ENCODE data around the gene RPTOR.

The RPTOR gene, protein sequence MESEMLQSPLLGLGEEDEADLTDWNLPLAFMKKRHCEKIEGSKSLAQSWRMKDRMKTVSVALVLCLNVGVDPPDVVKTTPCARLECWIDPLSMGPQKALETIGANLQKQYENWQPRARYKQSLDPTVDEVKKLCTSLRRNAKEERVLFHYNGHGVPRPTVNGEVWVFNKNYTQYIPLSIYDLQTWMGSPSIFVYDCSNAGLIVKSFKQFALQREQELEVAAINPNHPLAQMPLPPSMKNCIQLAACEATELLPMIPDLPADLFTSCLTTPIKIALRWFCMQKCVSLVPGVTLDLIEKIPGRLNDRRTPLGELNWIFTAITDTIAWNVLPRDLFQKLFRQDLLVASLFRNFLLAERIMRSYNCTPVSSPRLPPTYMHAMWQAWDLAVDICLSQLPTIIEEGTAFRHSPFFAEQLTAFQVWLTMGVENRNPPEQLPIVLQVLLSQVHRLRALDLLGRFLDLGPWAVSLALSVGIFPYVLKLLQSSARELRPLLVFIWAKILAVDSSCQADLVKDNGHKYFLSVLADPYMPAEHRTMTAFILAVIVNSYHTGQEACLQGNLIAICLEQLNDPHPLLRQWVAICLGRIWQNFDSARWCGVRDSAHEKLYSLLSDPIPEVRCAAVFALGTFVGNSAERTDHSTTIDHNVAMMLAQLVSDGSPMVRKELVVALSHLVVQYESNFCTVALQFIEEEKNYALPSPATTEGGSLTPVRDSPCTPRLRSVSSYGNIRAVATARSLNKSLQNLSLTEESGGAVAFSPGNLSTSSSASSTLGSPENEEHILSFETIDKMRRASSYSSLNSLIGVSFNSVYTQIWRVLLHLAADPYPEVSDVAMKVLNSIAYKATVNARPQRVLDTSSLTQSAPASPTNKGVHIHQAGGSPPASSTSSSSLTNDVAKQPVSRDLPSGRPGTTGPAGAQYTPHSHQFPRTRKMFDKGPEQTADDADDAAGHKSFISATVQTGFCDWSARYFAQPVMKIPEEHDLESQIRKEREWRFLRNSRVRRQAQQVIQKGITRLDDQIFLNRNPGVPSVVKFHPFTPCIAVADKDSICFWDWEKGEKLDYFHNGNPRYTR (N-terminal part only)

GRCh38 chr17:80544655-80545498, at the start of gene RPTOR:
Gene RPTOR (plus strand): TSS chr17:80544838. CDS start chr17:80545630, 792 bp downstream.
- H3K27me3 ChIP-seq (ENCODE audit: control insufficient read depth, insufficient read depth, low read length): no peaks in the 10 kb centered on the region; the same call in 1 of the 2 replicates
- WGBS (ENCODE audit: insufficient coverage, insufficient read length): no CpG with 5 or more reads among the region's 49 CpGs
- H3K9me3 ChIP-seq (ENCODE audit: control insufficient read depth, insufficient read depth, low read length): no peaks in the 10 kb centered on the region
- no peaks in the 10 kb centered on the region for H3K4me1 ChIP-seq (ENCODE audit: control insufficient read depth, insufficient read depth, low read length)
- peak within 1 kb of the TSS; percentile 64 for H3K4me3 ChIP-seq (ENCODE audit: low read length)
- no peaks in the 10 kb centered on the region for H3K36me3 ChIP-seq (ENCODE audit: control insufficient read depth, insufficient read depth, low read length)
- no peak within 1 kb of the TSS for H3K27ac ChIP-seq (ENCODE audit: low read length)
- DNase-seq (ENCODE audit: low read depth, low spot score): peak; percentile 78

DNA sequence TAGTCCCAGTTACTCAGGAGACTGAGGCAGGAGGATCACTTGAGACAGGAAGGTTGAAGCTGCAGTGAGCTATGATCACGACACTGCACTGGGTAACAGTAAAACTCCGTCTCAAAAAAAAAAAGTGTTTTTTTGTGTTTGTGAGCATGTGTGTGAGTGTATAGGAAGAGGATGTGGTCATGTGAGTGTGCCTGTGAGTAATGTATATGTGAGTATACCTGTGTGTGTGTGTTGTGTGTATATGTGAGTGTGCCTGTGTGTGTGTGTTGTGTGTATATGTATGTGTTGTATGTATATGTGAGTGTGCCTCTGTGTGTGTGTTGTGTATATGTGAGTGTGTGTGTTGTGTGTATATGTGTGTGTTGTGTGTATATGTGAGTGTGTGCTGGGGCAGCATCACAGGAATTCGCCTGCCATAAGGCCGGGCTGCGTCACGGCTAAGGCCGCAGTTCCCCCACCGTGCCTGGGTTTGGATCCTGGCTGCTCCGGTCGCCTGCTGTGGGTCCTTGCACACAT, 46.9 kb upstream of the RPTOR start:
- H3K27ac ChIP-seq (ENCODE audit: low read length): no peak overlapping the region

GRCh38 chr17:80498242-80498919, 46.3 kb upstream of the RPTOR start:
- DNase-seq (ENCODE audit: low read depth, low spot score): no peak
- no peak overlapping the region for H3K27ac ChIP-seq (ENCODE audit: low read length)
- no peaks in the 10 kb centered on the region for H3K27me3 ChIP-seq (ENCODE audit: control insufficient read depth, insufficient read depth, low read length)
- no CpG with 5 or more reads among the region's 30 CpGs for WGBS (ENCODE audit: insufficient coverage, insufficient read length)
- H3K4me3 ChIP-seq (ENCODE audit: low read length): no peak overlapping the region
- H3K9me3 ChIP-seq (ENCODE audit: control insufficient read depth, insufficient read depth, low read length): no peaks in the 10 kb centered on the region
- H3K4me1 ChIP-seq (ENCODE audit: control insufficient read depth, insufficient read depth, low read length): no peaks in the 10 kb centered on the region
- no peaks in the 10 kb centered on the region for H3K36me3 ChIP-seq (ENCODE audit: control insufficient read depth, insufficient read depth, low read length)

More for the DNA sequence above, 46.9 kb upstream of the RPTOR start:
- WGBS (ENCODE audit: insufficient coverage, insufficient read length): no CpG with 5 or more reads among the region's 10 CpGs
- H3K36me3 ChIP-seq (ENCODE audit: control insufficient read depth, insufficient read depth, low read length): no peaks in the 10 kb centered on the region
- H3K4me1 ChIP-seq (ENCODE audit: control insufficient read depth, insufficient read depth, low read length): no peaks in the 10 kb centered on the region
- no peak for DNase-seq (ENCODE audit: low read depth, low spot score)
- H3K9me3 ChIP-seq (ENCODE audit: control insufficient read depth, insufficient read depth, low read length): no peaks in the 10 kb centered on the region
- H3K4me3 ChIP-seq (ENCODE audit: low read length): no peak overlapping the region
- no peaks in the 10 kb centered on the region for H3K27me3 ChIP-seq (ENCODE audit: control insufficient read depth, insufficient read depth, low read length)

GRCh38 chr17:80498920-80499410, 45.7 kb upstream of the RPTOR start:
- Histone ChIP-seq H3K27ac (ENCODE audit: low read length) (no peak overlapping the region), H3K27me3 (ENCODE audit: control insufficient read depth, insufficient read depth, low read length) (no peaks in the 10 kb centered on the region), H3K36me3 (ENCODE audit: control insufficient read depth, insufficient read depth, low read length) (no peaks in the 10 kb centered on the region), H3K9me3 (ENCODE audit: control insufficient read depth, insufficient read depth, low read length) (no peaks in the 10 kb centered on the region), H3K4me3 (ENCODE audit: low read length) (no peak overlapping the region), H3K4me1 (ENCODE audit: control insufficient read depth, insufficient read depth, low read length) (no peaks in the 10 kb centered on the region)
- DNase-seq (ENCODE audit: low read depth, low spot score): no peak
- no CpG with 5 or more reads among the region's 11 CpGs for WGBS (ENCODE audit: insufficient coverage, insufficient read length)

- no peak for DNase-seq (ENCODE audit: low read depth, low spot score)
- Histone ChIP-seq H3K4me1 (ENCODE audit: control insufficient read depth, insufficient read depth, low read length) (no peaks in the 10 kb centered on the region), H3K36me3 (ENCODE audit: control insufficient read depth, insufficient read depth, low read length) (no peaks in the 10 kb centered on the region), H3K27me3 (ENCODE audit: control insufficient read depth, insufficient read depth, low read length) (no peaks in the 10 kb centered on the region), H3K9me3 (ENCODE audit: control insufficient read depth, insufficient read depth, low read length) (no peaks in the 10 kb centered on the region), H3K27ac (ENCODE audit: low read length) (no peak overlapping the region), H3K4me3 (ENCODE audit: low read length) (no peak overlapping the region)
- no CpG with 5 or more reads among the region's 9 CpGs for WGBS (ENCODE audit: insufficient coverage, insufficient read length)
Measured at GRCh38 chr17:80499560-80499959, 45.1 kb upstream of the RPTOR start.

DNA sequence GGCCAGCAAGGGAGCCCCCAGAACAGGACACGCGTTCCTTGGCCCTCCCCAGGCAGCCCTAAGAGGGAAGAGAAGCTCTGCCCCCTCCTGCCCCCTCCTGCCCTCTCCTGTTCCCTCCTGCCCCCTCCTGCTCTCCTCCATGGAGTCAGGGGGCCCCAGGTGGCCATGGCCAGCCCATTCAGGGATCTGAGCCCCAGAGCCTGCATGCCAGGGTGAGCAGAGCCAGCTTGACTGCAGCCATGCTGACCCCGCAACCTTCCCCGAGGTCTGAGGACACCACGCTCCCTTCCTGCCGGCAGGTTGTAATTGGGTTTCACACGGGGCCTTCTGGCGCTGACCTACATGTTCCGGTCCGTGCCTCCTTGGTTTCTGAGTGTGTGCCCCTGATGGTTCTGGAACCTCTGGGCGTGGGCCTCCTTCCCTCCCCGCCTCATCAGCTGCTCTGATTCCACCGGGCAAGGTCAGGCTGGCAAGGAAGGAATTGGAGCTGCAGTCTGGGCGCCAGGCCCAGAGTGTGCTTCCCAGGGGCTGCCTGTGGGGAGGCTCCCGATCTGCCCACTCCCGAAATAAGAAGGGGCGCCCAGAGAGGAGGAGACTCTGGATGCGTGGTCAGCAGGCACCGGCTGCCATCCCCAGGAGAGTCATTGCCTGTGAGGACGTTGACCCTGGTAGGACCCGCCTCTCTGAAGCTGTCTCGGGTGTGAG, 44.5 kb upstream of the RPTOR start:
- Histone ChIP-seq H3K27ac (ENCODE audit: low read length) (no peak overlapping the region), H3K9me3 (ENCODE audit: control insufficient read depth, insufficient read depth, low read length) (no peaks in the 10 kb centered on the region), H3K27me3 (ENCODE audit: control insufficient read depth, insufficient read depth, low read length) (no peaks in the 10 kb centered on the region), H3K4me3 (ENCODE audit: low read length) (no peak overlapping the region), H3K36me3 (ENCODE audit: control insufficient read depth, insufficient read depth, low read length) (no peaks in the 10 kb centered on the region), H3K4me1 (ENCODE audit: control insufficient read depth, insufficient read depth, low read length) (no peaks in the 10 kb centered on the region)
- no peak for DNase-seq (ENCODE audit: low read depth, low spot score)
- whole genome bisulfite sequencing (ENCODE audit: insufficient coverage, insufficient read length): no CpG with 5 or more reads among the region's 22 CpGs

DNA sequence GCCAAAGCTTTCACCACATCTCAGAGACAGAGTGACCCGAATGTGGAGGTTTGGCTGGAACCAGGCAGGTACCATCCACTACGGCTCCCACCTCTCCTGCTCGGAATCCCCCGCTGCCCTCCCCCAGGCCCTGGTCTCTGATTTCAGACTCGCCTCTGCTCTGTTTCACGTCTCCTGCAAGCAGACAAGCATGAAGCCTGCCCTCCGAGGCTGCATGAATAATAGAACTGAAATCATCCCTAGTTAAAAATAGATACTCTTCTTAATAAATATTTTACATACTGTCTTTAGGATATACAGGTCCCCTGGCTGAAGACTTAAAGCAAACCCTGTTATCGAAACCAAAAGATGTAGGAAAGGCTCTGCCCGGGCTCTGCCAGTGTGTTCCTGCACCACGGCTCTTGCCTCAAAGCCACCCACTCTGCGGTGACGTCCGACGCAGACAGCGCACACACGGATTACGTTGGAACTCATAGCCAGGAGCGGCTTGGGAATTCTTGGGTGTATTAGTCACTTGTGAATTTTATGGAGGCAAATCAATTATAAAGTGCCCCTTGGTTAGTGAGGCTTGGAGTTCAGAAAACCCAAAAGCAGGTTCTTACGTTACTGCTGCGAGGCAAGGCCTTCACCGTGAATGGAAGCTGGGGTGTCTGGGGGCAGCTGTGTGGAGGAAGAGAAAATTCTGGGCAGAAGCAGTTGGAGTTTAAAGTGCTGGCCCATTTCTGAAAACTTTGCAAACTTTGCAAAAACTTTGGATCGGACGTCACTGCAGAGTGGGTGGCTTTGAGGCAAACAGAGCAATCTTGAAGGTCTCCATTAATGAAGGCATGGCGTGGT, 42.7 kb upstream of the RPTOR start:
- WGBS (ENCODE audit: insufficient coverage, insufficient read length): no CpG with 5 or more reads among the region's 24 CpGs
- Histone ChIP-seq H3K4me3 (ENCODE audit: low read length) (no peak overlapping the region), H3K27me3 (ENCODE audit: control insufficient read depth, insufficient read depth, low read length) (no peaks in the 10 kb centered on the region), H3K27ac (ENCODE audit: low read length) (no peak overlapping the region), H3K9me3 (ENCODE audit: control insufficient read depth, insufficient read depth, low read length) (no peaks in the 10 kb centered on the region), H3K36me3 (ENCODE audit: control insufficient read depth, insufficient read depth, low read length) (no peaks in the 10 kb centered on the region), H3K4me1 (ENCODE audit: control insufficient read depth, insufficient read depth, low read length) (no peaks in the 10 kb centered on the region)
- DNase-seq (ENCODE audit: low read depth, low spot score): no peak

- Histone ChIP-seq H3K4me1 (ENCODE audit: control insufficient read depth, insufficient read depth, low read length) (no peaks in the 10 kb centered on the region), H3K27ac (ENCODE audit: low read length) (no peak overlapping the region), H3K4me3 (ENCODE audit: low read length) (no peak overlapping the region), H3K36me3 (ENCODE audit: control insufficient read depth, insufficient read depth, low read length) (no peaks in the 10 kb centered on the region), H3K9me3 (ENCODE audit: control insufficient read depth, insufficient read depth, low read length) (no peaks in the 10 kb centered on the region), H3K27me3 (ENCODE audit: control insufficient read depth, insufficient read depth, low read length) (no peaks in the 10 kb centered on the region)
- WGBS (ENCODE audit: insufficient coverage, insufficient read length): no CpG with 5 or more reads among the region's 5 CpGs
- DNase-seq (ENCODE audit: low read depth, low spot score): no peak
Measured at GRCh38 chr17:80502578-80502877, 42.1 kb upstream of the RPTOR start.
